Measurements from ENCODE around the gene RBM11.

GRCh38 chr21:14265023-14265422 is 49.1 kb downstream of the RBM11 start:
- TF ChIP-seq CTCF (optimal IDR thresholded peaks at IDR 0.05 in 1 of 3, IDR thresholded peaks at IDR 0.05 in 1 of 3, conservative IDR thresholded peaks at IDR 0.05 in 1 of 3; ENCODE audit: extremely low read depth in 1 of 3, insufficient read depth in 2 of 3, low read length in 3 of 3) (no peak), EZH2 (IDR thresholded peaks at IDR 0.05; ENCODE audit: low read length) (no peak)

Measured in keratinocyte (primary cell).